ENCODE results near the gene SERPINA10.

Gene SERPINA10

GRCh38 chr14:94288610-94289465, 4.2 kb downstream of the SERPINA10 start:
- Histone ChIP-seq H3K4me1 (ENCODE audit: control insufficient read depth, low read length) (no peaks in the 10 kb centered on the region), H3K4me2 (ENCODE audit: low read length) (no peak overlapping the region), H3K4me3 (ENCODE audit: low read length) (no peak overlapping the region), H3K9me3 (ENCODE audit: control insufficient read depth, insufficient read depth, low read length) (no peaks in the 10 kb centered on the region), H3K27me3 (ENCODE audit: control insufficient read depth, low read length) (peaks cover 3% of the 10 kb centered on the region; the same call in 1 of the 2 replicates), H3K9me2 (replicated peaks; ENCODE audit: control insufficient read depth, low read length) (no peaks in the 10 kb centered on the region), H3K36me3 (ENCODE audit: control insufficient read depth, low read length) (no peaks in the 10 kb centered on the region), H4K20me1 (ENCODE audit: control insufficient read depth, insufficient read depth, low read depth, low read length) (no peaks in the 10 kb centered on the region), H3F3A (ENCODE audit: control insufficient read depth, insufficient read depth) (no peaks in the 10 kb centered on the region), H3K27ac (ENCODE audit: low read depth, low read length) (no peak overlapping the region), H3K79me2 (ENCODE audit: control insufficient read depth, low read length) (no peaks in the 10 kb centered on the region)
- TF ChIP-seq CTCF (IDR thresholded peaks at IDR 0.05; ENCODE audit: low read depth, low read length, poor library complexity, severe bottlenecking) (no peak), EZH2phosphoT487 (IDR thresholded peaks at IDR 0.05; ENCODE audit: borderline replicate concordance, low read length) (no peak)

GRCh38 chr14:94285158-94285557, 7.9 kb downstream of the SERPINA10 start:
- Histone ChIP-seq H3F3A (ENCODE audit: control insufficient read depth, insufficient read depth) (no peaks in the 10 kb centered on the region), H3K9me2 (replicated peaks; ENCODE audit: control insufficient read depth, low read length) (no peaks in the 10 kb centered on the region), H3K4me2 (ENCODE audit: low read length) (no peak overlapping the region), H3K27me3 (ENCODE audit: control insufficient read depth, low read length) (peaks cover 9% of the 10 kb centered on the region), H3K4me3 (ENCODE audit: low read length) (no peak overlapping the region), H3K27ac (ENCODE audit: low read depth, low read length) (no peak overlapping the region), H3K9me3 (ENCODE audit: control insufficient read depth, insufficient read depth, low read length) (no peaks in the 10 kb centered on the region), H3K36me3 (ENCODE audit: control insufficient read depth, low read length) (no peaks in the 10 kb centered on the region), H4K20me1 (ENCODE audit: control insufficient read depth, insufficient read depth, low read depth, low read length) (no peaks in the 10 kb centered on the region), H3K79me2 (ENCODE audit: control insufficient read depth, low read length) (no peaks in the 10 kb centered on the region), H3K4me1 (ENCODE audit: control insufficient read depth, low read length) (no peaks in the 10 kb centered on the region)
- TF ChIP-seq CTCF (IDR thresholded peaks at IDR 0.05; ENCODE audit: low read depth, low read length, poor library complexity, severe bottlenecking) (no peak), EZH2phosphoT487 (IDR thresholded peaks at IDR 0.05; ENCODE audit: borderline replicate concordance, low read length) (no peak)

GRCh38 chr14:94284221-94284620, 8.8 kb downstream of the SERPINA10 start:
- H3K27ac ChIP-seq (ENCODE audit: low read depth, low read length): no peak overlapping the region
- no peaks in the 10 kb centered on the region for H3K9me2 ChIP-seq (replicated peaks; ENCODE audit: control insufficient read depth, low read length)
- H3K9me3 ChIP-seq (ENCODE audit: control insufficient read depth, insufficient read depth, low read length): no peaks in the 10 kb centered on the region
- no peaks in the 10 kb centered on the region for H3K4me1 ChIP-seq (ENCODE audit: control insufficient read depth, low read length)
- H3K36me3 ChIP-seq (ENCODE audit: control insufficient read depth, low read length): no peaks in the 10 kb centered on the region
- H3F3A ChIP-seq (ENCODE audit: control insufficient read depth, insufficient read depth): no peaks in the 10 kb centered on the region
- peaks cover 9% of the 10 kb centered on the region for H3K27me3 ChIP-seq (ENCODE audit: control insufficient read depth, low read length)
- no peak for TF ChIP-seq CTCF (IDR thresholded peaks at IDR 0.05; ENCODE audit: low read depth, low read length, poor library complexity, severe bottlenecking)
- no peak for TF ChIP-seq EZH2phosphoT487 (IDR thresholded peaks at IDR 0.05; ENCODE audit: borderline replicate concordance, low read length)
- no peaks in the 10 kb centered on the region for H4K20me1 ChIP-seq (ENCODE audit: control insufficient read depth, insufficient read depth, low read depth, low read length)
- H3K4me2 ChIP-seq (ENCODE audit: low read length): no peak overlapping the region
- H3K4me3 ChIP-seq (ENCODE audit: low read length): no peak overlapping the region
- H3K79me2 ChIP-seq (ENCODE audit: control insufficient read depth, low read length): no peaks in the 10 kb centered on the region

Data from DOHH2 (cell line).